Tibial nerve (tissue), 3 donors: Measurements from ENCODE around the gene POPDC2.

Source experiments
- POLR2A ChIP-seq, 2 donors: fragments of 450-650 bp; IDR thresholded peaks; one replicate each; pipeline ENCODE4 v1.6.1; 2017; ENCODE audit warnings: antibody characterized with exemption in 2 of 2, mild to moderate bottlenecking in 2 of 2, moderate library complexity in 2 of 2
- TF ChIP-seq, protein P1 (sequence below), 5 experiments: fragments of 200-600 bp in 3 of 5; fragments of 450-650 bp in 2 of 5; sonication (generic) in 3 of 5; IDR thresholded peaks; one replicate each; pipeline ENCODE4 v1.5.1; 2016 to 2019; ENCODE audit warnings: antibody characterized with exemption in 5 of 5, mild to moderate bottlenecking in 3 of 5, moderate library complexity in 2 of 5

GRCh38 chr3:119644481-119644880 is 15.9 kb downstream of the POPDC2 start:
- TF ChIP-seq, protein P1, sequence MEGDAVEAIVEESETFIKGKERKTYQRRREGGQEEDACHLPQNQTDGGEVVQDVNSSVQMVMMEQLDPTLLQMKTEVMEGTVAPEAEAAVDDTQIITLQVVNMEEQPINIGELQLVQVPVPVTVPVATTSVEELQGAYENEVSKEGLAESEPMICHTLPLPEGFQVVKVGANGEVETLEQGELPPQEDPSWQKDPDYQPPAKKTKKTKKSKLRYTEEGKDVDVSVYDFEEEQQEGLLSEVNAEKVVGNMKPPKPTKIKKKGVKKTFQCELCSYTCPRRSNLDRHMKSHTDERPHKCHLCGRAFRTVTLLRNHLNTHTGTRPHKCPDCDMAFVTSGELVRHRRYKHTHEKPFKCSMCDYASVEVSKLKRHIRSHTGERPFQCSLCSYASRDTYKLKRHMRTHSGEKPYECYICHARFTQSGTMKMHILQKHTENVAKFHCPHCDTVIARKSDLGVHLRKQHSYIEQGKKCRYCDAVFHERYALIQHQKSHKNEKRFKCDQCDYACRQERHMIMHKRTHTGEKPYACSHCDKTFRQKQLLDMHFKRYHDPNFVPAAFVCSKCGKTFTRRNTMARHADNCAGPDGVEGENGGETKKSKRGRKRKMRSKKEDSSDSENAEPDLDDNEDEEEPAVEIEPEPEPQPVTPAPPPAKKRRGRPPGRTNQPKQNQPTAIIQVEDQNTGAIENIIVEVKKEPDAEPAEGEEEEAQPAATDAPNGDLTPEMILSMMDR (IDR thresholded peaks at IDR 0.05): no peak
- no peak for TF ChIP-seq POLR2A (IDR thresholded peaks at IDR 0.05)
